ENCODE results near the gene PLCG2. TPM values are rescaled to one million over a fixed set of nuclear protein-coding genes. Genes with fewer than 3 reads are reported as not detected.

PLCG2 gene
- total and polyA plus RNA-seq, 2 experiments from 2014 or later: 0.39 TPM; not detected in 1

- no peak overlapping the region for H3K4me3 ChIP-seq
- H3K27ac ChIP-seq: no peak overlapping the region
- 40 to 59% methylated on average over 2 of the region's 2 CpGs for WGBS, 2 experiments (ENCODE audit: low coverage in 1 of 2, low lambda C conversion rate in 2 of 2, missing lambda C conversion rate in 2 of 2)
Observed at GRCh38 chr16:81834868-81835267, 55.8 kb downstream of the PLCG2 start.

GRCh38 chr16:81836279-81837054, 57.4 kb downstream of the PLCG2 start:
- Histone ChIP-seq H3F3A (ENCODE audit: insufficient read depth) (no peaks in the 10 kb centered on the region), H4K20me1 (ENCODE audit: insufficient read depth) (no peaks in the 10 kb centered on the region), H3K79me2 (ENCODE audit: insufficient read depth) (no peaks in the 10 kb centered on the region), H3K36me3 (ENCODE audit: low read depth) (no peaks in the 10 kb centered on the region), H3K27ac (no peak overlapping the region), H3K9ac (no peak overlapping the region), H3K4me1 (ENCODE audit: insufficient read depth) (no peaks in the 10 kb centered on the region), H3K4me2 (ENCODE audit: unreplicated experiment) (no peak overlapping the region), H3K9me3 (ENCODE audit: low read depth) (no peaks in the 10 kb centered on the region), H2AFZ (no peak overlapping the region), H3K4me3 (no peak overlapping the region), H3K27me3 (replicated peaks; ENCODE audit: insufficient read depth) (peaks cover 8% of the 10 kb centered on the region), H3K9me2 (ENCODE audit: insufficient read depth) (no peaks in the 10 kb centered on the region)
- WGBS, 2 experiments (ENCODE audit: low coverage in 1 of 2, low lambda C conversion rate in 2 of 2, missing lambda C conversion rate in 2 of 2): 48 to 52% methylated on average over 12 of the region's 12 CpGs
- DNase-seq: no peak
- TF ChIP-seq EZH2phosphoT487 (IDR thresholded peaks at IDR 0.05; ENCODE audit: insufficient read depth, low read depth) (no peak), EZH2 (IDR thresholded peaks at IDR 0.05; ENCODE audit: insufficient read depth, poor library complexity, severe bottlenecking) (no peak)
- in situ Hi-C loops (cut with MboI): no loop called here

More at GRCh38 chr16:81834868-81835267, 55.8 kb downstream of the PLCG2 start:
- H3K4me1 ChIP-seq (ENCODE audit: insufficient read depth): no peaks in the 10 kb centered on the region
- H4K20me1 ChIP-seq (ENCODE audit: insufficient read depth): no peaks in the 10 kb centered on the region
- no peaks in the 10 kb centered on the region for H3K36me3 ChIP-seq (ENCODE audit: low read depth)
- no peak overlapping the region for H2AFZ ChIP-seq
- in situ Hi-C loops (cut with MboI): no loop called here
- H3K9ac ChIP-seq: no peak overlapping the region
- H3K27me3 ChIP-seq (replicated peaks; ENCODE audit: insufficient read depth): 0 out of 2 replicates have a peak, but pooled peaks cover 5% of the 10 kb centered on the region
- H3K9me3 ChIP-seq (ENCODE audit: low read depth): no peaks in the 10 kb centered on the region
- no peak overlapping the region for H3K4me2 ChIP-seq (ENCODE audit: unreplicated experiment)
- no peaks in the 10 kb centered on the region for H3F3A ChIP-seq (ENCODE audit: insufficient read depth)
- H3K9me2 ChIP-seq (ENCODE audit: insufficient read depth): no peaks in the 10 kb centered on the region
- no peaks in the 10 kb centered on the region for H3K79me2 ChIP-seq (ENCODE audit: insufficient read depth)
- DNase-seq: no peak
- TF ChIP-seq EZH2 (IDR thresholded peaks at IDR 0.05; ENCODE audit: insufficient read depth, poor library complexity, severe bottlenecking) (no peak), EZH2phosphoT487 (IDR thresholded peaks at IDR 0.05; ENCODE audit: insufficient read depth, low read depth) (no peak)

- no peaks in the 10 kb centered on the region for H3K9me2 ChIP-seq (ENCODE audit: insufficient read depth)
- in situ Hi-C loops (cut with MboI): no loop called here
- no peaks in the 10 kb centered on the region for H3K4me1 ChIP-seq (ENCODE audit: insufficient read depth)
- no peaks in the 10 kb centered on the region for H4K20me1 ChIP-seq (ENCODE audit: insufficient read depth)
- TF ChIP-seq EZH2 (IDR thresholded peaks at IDR 0.05; ENCODE audit: insufficient read depth, poor library complexity, severe bottlenecking) (no peak), EZH2phosphoT487 (IDR thresholded peaks at IDR 0.05; ENCODE audit: insufficient read depth, low read depth) (no peak)
- no peaks in the 10 kb centered on the region for H3K36me3 ChIP-seq (ENCODE audit: low read depth)
- no peak overlapping the region for H2AFZ ChIP-seq
- H3K4me3 ChIP-seq: no peak overlapping the region
- no peak overlapping the region for H3K4me2 ChIP-seq (ENCODE audit: unreplicated experiment)
- no peaks in the 10 kb centered on the region for H3F3A ChIP-seq (ENCODE audit: insufficient read depth)
- peaks cover 11% of the 10 kb centered on the region for H3K27me3 ChIP-seq (replicated peaks; ENCODE audit: insufficient read depth)
- H3K9me3 ChIP-seq (ENCODE audit: low read depth): no peaks in the 10 kb centered on the region
- no peak for DNase-seq
- WGBS, 2 experiments (ENCODE audit: low coverage in 1 of 2, low lambda C conversion rate in 2 of 2, missing lambda C conversion rate in 2 of 2): 31 to 36% methylated on average over 9 of the region's 9 CpGs
- no peak overlapping the region for H3K27ac ChIP-seq
- H3K79me2 ChIP-seq (ENCODE audit: insufficient read depth): no peaks in the 10 kb centered on the region
- H3K9ac ChIP-seq: no peak overlapping the region
Observed at GRCh38 chr16:81837312-81837751, 58.2 kb downstream of the PLCG2 start.

GRCh38 chr16:81838794-81839193, 59.7 kb downstream of the PLCG2 start:
- H3K27me3 ChIP-seq (replicated peaks; ENCODE audit: insufficient read depth): peaks cover 11% of the 10 kb centered on the region
- H3K4me3 ChIP-seq: no peak overlapping the region
- no peak overlapping the region for H3K9ac ChIP-seq
- in situ Hi-C loops (cut with MboI): no loop called here
- 40 to 42% methylated on average over 4 of the region's 4 CpGs for WGBS, 2 experiments (ENCODE audit: low coverage in 1 of 2, low lambda C conversion rate in 2 of 2, missing lambda C conversion rate in 2 of 2)
- H3F3A ChIP-seq (ENCODE audit: insufficient read depth): no peaks in the 10 kb centered on the region
- H4K20me1 ChIP-seq (ENCODE audit: insufficient read depth): no peaks in the 10 kb centered on the region
- no peaks in the 10 kb centered on the region for H3K79me2 ChIP-seq (ENCODE audit: insufficient read depth)
- peak; percentile 51 for DNase-seq
- no peak overlapping the region for H2AFZ ChIP-seq
- no peaks in the 10 kb centered on the region for H3K9me2 ChIP-seq (ENCODE audit: insufficient read depth)
- H3K4me1 ChIP-seq (ENCODE audit: insufficient read depth): no peaks in the 10 kb centered on the region
- H3K4me2 ChIP-seq (ENCODE audit: unreplicated experiment): no peak overlapping the region
- TF ChIP-seq EZH2phosphoT487 (IDR thresholded peaks at IDR 0.05; ENCODE audit: insufficient read depth, low read depth): no peak
- TF ChIP-seq EZH2 (IDR thresholded peaks at IDR 0.05; ENCODE audit: insufficient read depth, poor library complexity, severe bottlenecking): no peak
- H3K36me3 ChIP-seq (ENCODE audit: low read depth): no peaks in the 10 kb centered on the region
- H3K27ac ChIP-seq: no peak overlapping the region
- H3K9me3 ChIP-seq (ENCODE audit: low read depth): no peaks in the 10 kb centered on the region

Measured in GM23248 (cell line).